ENCODE measurements around the gene KAT7.
A peak's percentile ranks its signal among the peaks of the same experiment; 100 is the strongest.

Gene KAT7

DNA sequence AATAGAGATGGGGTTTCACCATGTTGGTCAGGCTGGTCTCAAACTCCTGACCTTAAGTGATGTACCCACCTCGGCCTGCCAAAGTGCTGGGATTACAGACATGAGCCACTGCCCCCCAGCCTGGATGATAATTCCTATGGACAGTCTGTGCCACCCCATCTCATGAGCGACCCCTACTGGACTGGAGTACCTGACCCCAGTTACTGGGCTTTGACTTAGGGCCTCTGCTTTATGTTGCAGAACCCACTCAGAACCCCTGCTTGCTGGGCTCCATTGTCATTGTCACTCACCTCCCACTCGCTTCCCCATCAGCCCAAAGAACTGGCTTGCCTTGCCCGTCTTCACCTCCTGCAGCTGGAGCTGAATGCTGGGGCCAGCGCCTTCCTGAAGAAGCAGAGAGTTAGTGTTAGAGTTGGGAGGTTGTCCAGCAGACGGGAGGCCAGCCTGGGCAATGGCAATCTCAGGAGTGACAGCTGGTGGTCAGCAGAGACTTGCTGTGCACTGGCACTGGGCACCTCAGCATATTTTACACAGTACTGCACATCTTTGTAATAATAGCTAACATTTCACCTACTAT, 55.4 kb downstream of the KAT7 start:
- DNase-seq, result no peak

DNA sequence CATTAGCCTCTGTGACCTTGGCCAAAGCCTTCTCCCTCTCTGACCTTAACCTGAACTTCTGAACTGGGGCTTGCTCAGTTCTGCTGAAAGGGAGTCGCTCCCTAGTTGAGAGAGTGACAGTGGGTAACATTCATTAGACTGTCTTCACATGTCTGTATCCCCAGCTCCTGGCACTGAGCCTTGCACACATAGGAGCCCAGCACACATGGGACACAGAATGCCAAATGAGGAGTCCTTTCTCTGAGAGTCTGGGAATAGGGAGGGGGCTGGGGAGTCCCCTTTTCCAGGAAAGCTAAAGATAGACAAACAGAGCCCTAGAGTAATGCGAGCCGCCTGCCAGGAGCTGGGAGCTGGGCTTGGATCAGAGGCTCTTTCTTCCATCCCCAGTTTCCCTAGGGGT, 56.8 kb downstream of the KAT7 start:
- no peak for DNase-seq

DNA sequence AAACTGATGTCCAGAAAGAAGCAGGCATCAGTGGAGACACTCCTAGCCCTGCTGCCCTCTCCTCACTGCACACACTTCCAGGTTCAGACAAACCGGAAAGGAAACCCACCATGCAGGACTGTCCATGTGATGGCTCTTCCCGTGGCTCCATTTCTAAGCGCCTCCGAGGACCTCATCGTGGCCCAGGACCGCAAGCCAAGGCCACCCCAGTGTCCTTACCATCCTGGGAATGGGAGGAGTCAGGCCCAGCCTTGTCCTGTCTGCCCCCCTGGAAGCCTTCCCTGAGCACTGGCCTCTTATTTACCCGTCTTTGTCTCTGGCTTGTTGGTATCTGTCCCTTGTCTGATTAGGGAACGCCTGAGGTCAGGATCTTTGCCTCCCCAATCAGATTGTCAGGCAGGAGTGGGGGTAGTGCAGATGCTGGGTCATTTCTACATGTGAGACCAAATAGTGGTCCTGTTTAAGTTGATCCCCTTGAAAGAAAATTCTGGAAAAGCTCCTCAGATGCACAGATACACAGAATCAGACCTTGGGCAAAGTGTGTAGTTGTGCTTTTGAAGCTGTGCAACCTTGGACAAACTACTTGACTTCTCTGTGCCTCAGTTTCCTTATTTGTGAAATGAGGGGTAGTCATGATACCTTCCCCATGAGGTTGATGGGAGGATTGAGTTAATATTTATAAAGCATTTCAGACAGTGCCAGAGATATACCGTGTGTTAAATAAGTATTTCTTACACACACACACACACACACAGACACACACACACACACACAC, 58.6 kb downstream of the KAT7 start:
- no peak for DNase-seq

GRCh38 chr17:49848019-49848473, 59.6 kb downstream of the KAT7 start, which contains the start of gene TAC4:
TAC4 (minus strand) TSS chr17:49848069; CDS start chr17:49848017, 52 bp downstream.
- DNase-seq, result no peak

- no peak for DNase-seq
These were observed 60.3 kb downstream of the KAT7 start for GRCh38 chr17:49848739-49849138.

DNA sequence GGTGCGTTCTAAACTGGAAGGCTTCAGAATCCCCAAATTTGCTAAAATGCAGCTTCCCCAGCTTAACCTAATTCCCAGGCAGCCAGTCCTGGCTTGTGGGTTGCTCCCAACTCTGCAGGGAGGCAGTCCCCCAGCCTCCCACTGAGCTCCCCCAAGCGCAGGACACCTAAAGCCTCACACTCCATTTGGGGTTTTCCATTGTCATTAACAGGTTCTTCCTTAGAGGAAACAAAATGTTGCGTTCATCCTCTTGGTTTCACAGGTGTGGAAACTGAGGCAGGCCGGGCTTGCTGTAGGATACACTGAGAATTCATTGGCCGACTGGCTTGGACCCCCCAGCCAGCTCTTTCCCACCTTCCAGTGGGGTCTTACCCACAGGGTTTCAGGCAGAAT, 61.7 kb downstream of the KAT7 start:
- DNase-seq, result no peak

DNA sequence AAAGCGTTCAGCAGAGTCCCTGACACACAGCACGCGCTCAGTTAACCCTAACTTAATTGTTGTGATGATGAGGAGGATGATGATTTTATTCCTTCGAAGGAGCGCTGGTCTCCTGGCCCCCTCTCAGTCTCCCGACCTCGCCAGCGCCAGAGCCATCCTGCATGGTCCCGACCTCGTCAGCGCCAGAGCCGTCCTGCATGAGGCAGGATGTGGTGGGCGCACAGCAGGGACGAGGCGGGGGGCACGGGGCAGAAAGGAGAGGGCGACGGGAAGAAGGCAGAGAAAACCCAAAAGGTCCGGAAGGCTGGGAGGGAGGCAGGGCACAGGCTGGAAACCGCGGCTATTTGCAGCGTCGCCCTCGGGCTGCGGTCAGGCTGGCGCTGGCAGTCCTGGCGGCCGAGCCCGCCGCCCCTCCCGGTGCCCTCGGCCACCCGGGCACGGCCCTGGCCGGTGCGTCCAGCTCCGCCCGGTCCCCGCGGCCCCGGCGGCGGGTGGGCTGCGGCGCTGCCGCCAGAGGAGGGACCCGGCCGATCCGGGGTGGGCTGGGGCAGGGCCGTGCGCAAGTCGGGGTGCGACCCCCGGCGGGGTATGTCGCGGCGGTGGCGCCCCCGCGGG, 62.4 kb downstream of the KAT7 start:
- DNase-seq, result no peak

- peak; percentile 22 for DNase-seq
These were observed 63.2 kb downstream of the KAT7 start for GRCh38 chr17:49851387-49852291.

DNA sequence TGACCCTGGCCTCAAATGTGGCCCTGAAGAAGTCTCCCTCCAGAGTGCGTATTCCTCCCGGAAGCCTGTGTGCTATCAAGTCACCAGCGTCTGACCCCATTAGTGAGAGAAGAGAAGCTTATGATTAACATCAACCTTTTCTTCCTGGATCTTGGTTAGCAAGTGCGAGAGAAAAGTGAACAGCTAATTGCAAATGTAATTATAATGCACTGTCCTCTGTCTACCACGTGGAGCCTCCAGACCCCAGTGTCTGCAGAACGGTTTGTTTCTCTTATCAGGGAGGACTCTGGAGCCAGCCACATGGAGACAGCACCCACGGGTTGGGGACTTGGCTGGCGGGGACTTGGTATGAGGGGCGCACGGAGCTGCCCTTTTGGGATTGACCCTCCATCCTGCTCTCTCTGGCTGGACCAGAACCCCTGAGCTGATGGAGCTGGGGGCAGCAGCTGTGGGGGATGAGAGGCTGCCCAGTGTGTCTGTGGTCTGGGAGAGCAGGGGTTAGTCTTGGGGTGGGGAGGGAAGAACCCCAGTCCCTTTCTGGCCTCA, 65.1 kb downstream of the KAT7 start:
- no peak for DNase-seq

- DNase-seq, result no peak
These were observed 65.6 kb downstream of the KAT7 start for GRCh38 chr17:49854126-49854525.

DNA sequence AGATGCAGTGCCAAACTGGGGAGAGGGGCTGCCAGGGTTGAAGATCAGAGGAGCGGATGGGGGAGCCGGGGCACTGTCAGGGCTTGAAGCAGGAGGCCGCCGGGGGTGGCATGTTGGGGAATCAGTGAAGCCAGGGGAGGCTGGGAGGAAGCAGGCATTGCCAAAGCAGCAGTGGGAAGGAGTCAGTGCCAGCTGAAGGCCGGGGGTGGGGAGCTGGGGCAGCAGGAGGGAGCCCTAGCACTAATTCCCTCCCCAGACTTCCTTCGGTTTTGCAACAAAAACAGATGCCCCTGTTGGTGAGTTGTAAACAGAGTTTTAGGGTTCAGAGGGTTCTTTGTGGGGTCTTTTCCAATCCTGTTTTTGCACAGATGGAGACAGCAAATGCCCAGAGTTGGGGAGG, 70.3 kb downstream of the KAT7 start:
- DNase-seq, result no peak

DNA sequence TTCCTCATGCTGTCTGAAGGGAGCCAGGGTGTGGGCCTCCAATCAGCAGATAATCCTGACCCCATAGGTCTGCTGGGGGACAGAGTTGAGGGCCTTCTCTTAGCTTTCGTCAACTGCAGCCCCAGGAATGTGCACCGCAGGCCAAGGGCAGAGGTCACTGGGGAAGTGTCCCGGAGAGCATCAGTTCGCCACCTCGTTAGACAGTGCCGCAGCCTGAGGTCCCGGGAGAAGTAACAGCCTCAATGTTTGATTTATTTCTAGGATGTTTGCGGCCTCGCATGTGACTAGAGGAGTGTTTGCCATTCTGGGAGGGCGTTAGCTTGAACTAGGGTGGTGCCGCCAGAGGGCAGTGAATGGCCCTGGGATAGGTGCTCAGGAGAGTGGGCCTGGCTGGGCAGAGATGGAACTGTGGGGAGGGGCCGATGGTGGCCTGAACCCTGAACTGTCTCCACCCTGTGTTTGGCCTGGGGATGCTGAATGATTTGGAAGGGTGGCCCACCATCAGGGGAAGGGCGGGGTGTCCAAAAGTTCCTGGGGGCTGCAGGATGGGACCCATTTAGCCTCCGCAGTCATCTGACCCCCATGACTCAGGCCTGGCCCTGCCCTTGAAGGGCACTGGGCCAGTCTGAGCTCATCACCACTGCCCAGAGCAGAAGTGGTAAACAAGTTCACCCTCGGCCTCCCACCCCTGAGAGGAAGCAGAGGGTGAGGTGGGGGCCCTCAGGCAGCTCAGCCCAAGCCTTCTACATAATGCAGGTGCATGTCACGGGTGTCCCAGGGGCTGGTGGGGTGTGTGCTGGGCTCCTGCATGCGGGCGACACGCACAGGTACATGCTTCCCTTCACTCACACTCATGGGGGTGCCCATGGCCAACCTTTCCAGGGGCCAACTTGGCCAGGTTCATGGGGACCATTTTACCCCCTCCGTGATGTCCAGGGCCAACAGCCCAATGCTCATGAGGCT, 71.8 kb downstream of the KAT7 start:
- DNase-seq, result no peak

GRCh38 chr17:49861150-49861884, 72.8 kb downstream of the KAT7 start:
- peak; percentile 26 for DNase-seq

- no peak for DNase-seq
These were observed 74.4 kb downstream of the KAT7 start for GRCh38 chr17:49862781-49863331.

GRCh38 chr17:49866019-49866380, 77.5 kb downstream of the KAT7 start:
- no peak for DNase-seq

GRCh38 chr17:49866882-49867413, 78.5 kb downstream of the KAT7 start:
- no peak for DNase-seq

GRCh38 chr17:49869038-49869374, 80.5 kb downstream of the KAT7 start:
- DNase-seq, result no peak

DNA sequence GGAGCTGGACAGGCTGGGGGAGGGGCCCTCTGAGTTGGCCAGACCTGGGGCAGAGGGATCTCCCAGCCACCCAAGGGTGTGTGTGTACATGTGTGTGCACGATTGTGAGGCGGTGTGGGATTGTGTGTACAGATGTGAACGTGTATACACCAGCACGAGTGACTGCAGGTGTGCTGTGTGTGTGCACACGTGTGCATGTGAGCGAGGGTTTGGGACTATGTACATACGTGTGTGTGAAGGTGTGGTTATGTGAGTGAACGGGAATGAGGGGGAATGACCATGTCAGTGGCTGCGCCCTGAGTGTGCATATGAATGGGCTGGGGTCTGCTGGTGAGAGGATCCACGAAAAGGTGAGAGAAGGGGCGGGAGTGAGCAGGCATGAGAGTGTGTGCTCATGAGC, 81.8 kb downstream of the KAT7 start:
- no peak for DNase-seq

- no peak for DNase-seq
These were observed 82.7 kb downstream of the KAT7 start for GRCh38 chr17:49871211-49871610.

GRCh38 chr17:49872754-49873377, 84.4 kb downstream of the KAT7 start:
- no peak for DNase-seq
